Measurements from ENCODE around the gene EEPD1. TPM values are rescaled to one million over a fixed set of nuclear protein-coding genes. Genes with fewer than 3 reads are reported as not detected.

Gene EEPD1
- total and polyA plus RNA-seq, 8 donors: 7.1 to 60.5 (median 10.0) TPM

DNA sequence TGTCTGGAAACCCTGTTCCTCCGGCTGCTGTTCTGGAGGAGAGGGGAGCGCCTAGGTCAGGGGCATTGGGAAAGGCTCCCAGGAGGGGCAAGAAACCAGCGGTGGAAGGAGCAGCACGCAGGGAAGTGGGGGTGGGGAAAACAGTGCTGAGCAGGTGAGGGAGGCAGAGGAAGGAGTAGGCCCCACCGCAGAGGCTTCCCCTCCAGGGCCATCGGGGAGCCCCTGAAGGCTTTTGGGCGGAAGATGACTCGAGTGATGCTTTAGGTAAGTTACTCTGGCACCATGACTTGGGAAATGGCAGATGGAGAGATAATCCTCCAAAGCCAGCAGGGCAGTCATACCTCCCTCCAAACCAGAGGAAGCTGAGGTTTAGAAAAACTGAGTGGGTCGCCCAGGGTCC lies 130.1 kb downstream of the EEPD1 start:
- TF ChIP-seq, protein P1, sequence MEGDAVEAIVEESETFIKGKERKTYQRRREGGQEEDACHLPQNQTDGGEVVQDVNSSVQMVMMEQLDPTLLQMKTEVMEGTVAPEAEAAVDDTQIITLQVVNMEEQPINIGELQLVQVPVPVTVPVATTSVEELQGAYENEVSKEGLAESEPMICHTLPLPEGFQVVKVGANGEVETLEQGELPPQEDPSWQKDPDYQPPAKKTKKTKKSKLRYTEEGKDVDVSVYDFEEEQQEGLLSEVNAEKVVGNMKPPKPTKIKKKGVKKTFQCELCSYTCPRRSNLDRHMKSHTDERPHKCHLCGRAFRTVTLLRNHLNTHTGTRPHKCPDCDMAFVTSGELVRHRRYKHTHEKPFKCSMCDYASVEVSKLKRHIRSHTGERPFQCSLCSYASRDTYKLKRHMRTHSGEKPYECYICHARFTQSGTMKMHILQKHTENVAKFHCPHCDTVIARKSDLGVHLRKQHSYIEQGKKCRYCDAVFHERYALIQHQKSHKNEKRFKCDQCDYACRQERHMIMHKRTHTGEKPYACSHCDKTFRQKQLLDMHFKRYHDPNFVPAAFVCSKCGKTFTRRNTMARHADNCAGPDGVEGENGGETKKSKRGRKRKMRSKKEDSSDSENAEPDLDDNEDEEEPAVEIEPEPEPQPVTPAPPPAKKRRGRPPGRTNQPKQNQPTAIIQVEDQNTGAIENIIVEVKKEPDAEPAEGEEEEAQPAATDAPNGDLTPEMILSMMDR (IDR thresholded peaks at IDR 0.05): no peak
- H3K27ac ChIP-seq: peak overlapping the region in 2 of 4 donors; percentile 46 to 76
- WGBS, 2 donors: 91 to 99% methylated on average over 9 of the region's 9 CpGs
- H3K27me3 ChIP-seq: no peaks in the 10 kb centered on the region
- peaks cover 3 to 44% (median 13%) of the 10 kb centered on the region in 3 donors for H3K4me1 ChIP-seq
- FAIRE-seq (no peak), ATAC-seq (no peak), DNase-seq (no peak)
- no peaks in the 10 kb centered on the region for H3K9me3 ChIP-seq
- no peaks in the 10 kb centered on the region for H3K36me3 ChIP-seq
- intact Hi-C loops (cut with DNase I): loop anchor here in 1 of 3 donors (10.0 kb wide), 1 partner anchor 128 kb away; the partner anchor contains the start of gene EEPD1
- H3K4me3 ChIP-seq: no peak overlapping the region

DNA sequence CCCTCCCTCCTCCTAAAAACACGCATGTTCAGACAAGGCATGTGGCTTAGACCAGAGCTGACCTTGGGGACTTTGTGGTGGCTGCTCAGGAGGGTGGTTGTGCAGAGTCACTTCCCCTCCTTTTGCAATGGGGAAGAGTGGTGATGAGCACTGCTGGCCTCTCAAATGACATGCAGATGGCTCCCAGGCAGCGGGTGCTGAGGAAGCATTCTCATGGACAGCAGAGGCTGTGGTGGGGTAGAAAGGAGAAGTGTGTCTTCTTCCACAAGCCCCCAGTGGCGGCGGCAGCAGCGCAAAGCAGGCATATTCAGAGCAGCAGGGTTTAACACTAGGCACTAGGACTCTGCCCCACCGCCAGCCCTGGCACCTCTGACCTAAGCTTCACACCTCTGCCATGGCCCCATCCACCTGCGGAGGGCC lies 130.7 kb downstream of the EEPD1 start:
- Histone ChIP-seq H3K36me3 (no peaks in the 10 kb centered on the region), H3K4me1 (peaks cover 7 to 44% (median 13%) of the 10 kb centered on the region in 3 donors), H3K4me3 (no peak overlapping the region), H3K27ac (peak overlapping the region in 2 of 4 donors; percentile 2 to 46), H3K27me3 (no peaks in the 10 kb centered on the region), H3K9me3 (no peaks in the 10 kb centered on the region)
- DNase-seq (peak in 1 of 6 donors; percentile 73), ATAC-seq (peak in 2 of 4 donors; percentile 49 to 57), FAIRE-seq (no peak)
- intact Hi-C loops (cut with DNase I): loop anchor here in 1 of 3 donors (10.0 kb wide), 1 partner anchor 129 kb away; the partner anchor contains the start of gene EEPD1
- TF ChIP-seq, protein P1 (IDR thresholded peaks at IDR 0.05): no peak
- 86 to 96% methylated on average over 7 of the region's 7 CpGs for WGBS, 2 donors

DNA sequence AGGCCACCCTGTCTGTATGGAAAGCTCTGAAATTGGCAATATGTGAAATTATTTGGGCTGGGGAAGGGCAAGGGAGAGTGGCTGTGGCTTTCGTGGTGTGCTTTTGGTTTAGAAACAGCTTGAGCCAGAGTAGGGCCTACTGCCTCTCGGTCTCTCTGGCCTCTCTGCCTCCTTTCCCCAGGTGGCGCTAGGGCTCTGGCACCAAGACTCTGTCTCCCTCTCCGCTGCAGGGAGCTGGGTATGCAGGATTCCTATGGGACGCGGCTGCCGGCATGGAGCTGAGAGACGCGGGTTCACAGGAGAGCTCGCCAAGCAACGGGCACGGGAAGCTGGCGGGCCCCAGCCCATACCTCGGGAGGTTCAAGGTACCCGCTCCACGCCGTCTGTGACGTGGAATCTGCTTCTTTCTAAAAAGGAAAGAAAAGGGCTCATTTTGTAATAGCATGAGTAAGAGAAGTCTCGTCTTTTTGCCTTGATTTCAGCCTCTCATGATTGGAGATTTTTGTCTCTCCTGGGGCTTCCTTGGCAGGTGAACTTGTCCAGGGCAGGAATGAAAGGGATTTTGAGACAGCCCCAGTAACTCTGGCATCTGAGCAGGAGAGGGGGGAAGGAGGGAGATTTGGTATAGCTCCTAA lies 131.5 kb downstream of the EEPD1 start:
- H3K9me3 ChIP-seq: no peaks in the 10 kb centered on the region
- no peaks in the 10 kb centered on the region for H3K36me3 ChIP-seq
- DNase-seq (no peak), ATAC-seq (no peak), FAIRE-seq (no peak)
- TF ChIP-seq, protein P1 (IDR thresholded peaks at IDR 0.05): no peak
- H3K27me3 ChIP-seq: no peaks in the 10 kb centered on the region
- intact Hi-C loops (cut with DNase I): loop anchor here in 1 of 3 donors (10.0 kb wide), 1 partner anchor 130 kb away; the partner anchor contains the start of gene EEPD1
- H3K27ac ChIP-seq: peak overlapping the region in 2 of 4 donors; percentile 2 to 23
- WGBS, 2 donors: 90 to 91% methylated on average over 19 of the region's 19 CpGs
- H3K4me1 ChIP-seq: peaks cover 14 to 48% (median 14%) of the 10 kb centered on the region in 3 donors
- H3K4me3 ChIP-seq: no peak overlapping the region

DNA sequence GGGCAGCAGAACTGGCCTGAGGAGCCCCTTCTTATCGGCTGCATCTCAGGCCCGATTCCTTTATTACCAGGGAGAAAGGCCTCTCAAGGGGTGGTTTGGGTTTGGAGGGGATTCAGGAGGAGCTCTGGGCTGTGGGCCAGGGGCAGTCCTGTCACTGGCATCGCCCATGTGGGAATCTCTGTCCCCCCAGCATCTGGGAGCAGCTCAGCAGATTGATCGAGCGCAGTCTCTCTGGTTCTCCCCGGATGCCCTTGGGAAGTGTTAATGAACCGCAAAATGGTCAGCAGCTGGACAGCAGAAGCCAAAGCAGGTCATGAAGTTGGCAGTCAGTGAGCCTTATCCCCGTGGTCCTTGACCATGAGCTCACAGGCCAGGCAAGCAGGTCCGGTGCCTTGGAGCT lies 132.2 kb downstream of the EEPD1 start:
- peaks cover 17 to 51% (median 17%) of the 10 kb centered on the region in 3 donors for H3K4me1 ChIP-seq

More for the DNA sequence above, 132.2 kb downstream of the EEPD1 start:
- DNase-seq: no peak
- 53 to 55% methylated on average over 9 of the region's 9 CpGs for WGBS, 2 donors
- H3K36me3 ChIP-seq: no peaks in the 10 kb centered on the region
- TF ChIP-seq, protein P1 (IDR thresholded peaks at IDR 0.05): no peak
- H3K4me3 ChIP-seq: no peak overlapping the region
- intact Hi-C loops (cut with DNase I): loop anchor here in 1 of 3 donors (10.0 kb wide), 1 partner anchor 130 kb away; the partner anchor contains the start of gene EEPD1
- no peak for ATAC-seq
- peak overlapping the region in 1 of 4 donors; percentile 67 for H3K27ac ChIP-seq
- no peaks in the 10 kb centered on the region for H3K9me3 ChIP-seq
- H3K27me3 ChIP-seq: no peaks in the 10 kb centered on the region
- FAIRE-seq: no peak
